HepG2 (cell line): Measurements from ENCODE around the gene TPRN. TPM values are rescaled to one million over a fixed set of nuclear protein-coding genes. Genes with fewer than 3 reads are reported as not detected.

Experiments used
- AHR ChIP-seq: IDR thresholded peaks from 2 replicates; pipeline ENCODE4 v1.6.1; 2018; ENCODE audit warnings: missing genetic modification reagents, missing compliant biosample characterization
- ATAD3A ChIP-seq: sonication (generic); formaldehyde crosslinking; IDR thresholded peaks from 2 replicates; pipeline ENCODE4 v1.4.0; 2020; ENCODE audit warnings: missing genetic modification reagents
- ATF2 ChIP-seq: sonication (generic); formaldehyde crosslinking; IDR thresholded peaks from 2 replicates; pipeline ENCODE4 v1.4.0; 2020; ENCODE audit warnings: missing genetic modification reagents
- FOXK1 ChIP-seq: sonication (generic); formaldehyde crosslinking; IDR thresholded peaks from 2 replicates; pipeline ENCODE4 v1.4.0; 2020; ENCODE audit warnings: low read depth, missing genetic modification reagents, borderline replicate concordance
- HOXA5 ChIP-seq: sonication (generic); formaldehyde crosslinking; IDR thresholded peaks from 2 replicates; pipeline ENCODE4 v1.4.0; 2020; ENCODE audit warnings: missing genetic modification reagents
- ISX ChIP-seq: sonication (generic); formaldehyde crosslinking; conservative IDR thresholded peaks from 2 replicates; pipeline ENCODE4 v1.5.0; 2020; ENCODE audit warnings: missing genetic modification reagents
- PAF1 ChIP-seq: IDR thresholded peaks from 2 replicates; pipeline ENCODE4 v1.6.1; 2016; ENCODE audit warnings: missing genetic modification reagents, missing compliant biosample characterization
- SMAD3 ChIP-seq: sonication (generic); formaldehyde crosslinking; IDR thresholded peaks from 2 replicates; pipeline ENCODE4 v1.4.0; 2020; ENCODE audit warnings: missing genetic modification reagents
- TFDP2 ChIP-seq: sonication (generic); formaldehyde crosslinking; IDR thresholded peaks from 2 replicates; pipeline ENCODE4 v1.4.0; 2020; ENCODE audit warnings: missing genetic modification reagents
- ZIK1 ChIP-seq: sonication (generic); formaldehyde crosslinking; IDR thresholded peaks from 2 replicates; pipeline ENCODE4 v1.5.0; 2020; ENCODE audit warnings: mild to moderate bottlenecking, low read depth, missing genetic modification reagents, borderline replicate concordance
- ZNF235 ChIP-seq: sonication (generic); formaldehyde crosslinking; IDR thresholded peaks from 2 replicates; pipeline ENCODE4 v1.8.1; 2023; ENCODE audit warnings: mild to moderate bottlenecking, missing genetic modification reagents, borderline replicate concordance
- ZNF772 ChIP-seq: sonication (generic); formaldehyde crosslinking; IDR thresholded peaks from 2 replicates; pipeline ENCODE4 v1.5.0; 2020; ENCODE audit warnings: mild to moderate bottlenecking, missing genetic modification reagents
- ZNF792 ChIP-seq: IDR thresholded peaks from 2 replicates; pipeline ENCODE4 v1.6.1; 2016
- ZSCAN9 ChIP-seq: IDR thresholded peaks from 2 replicates; pipeline ENCODE4 v1.6.1; 2016; ENCODE audit warnings: borderline replicate concordance
- polyA plus RNA-seq, 8 experiments: library from polyadenylated mRNA; depleted of rRNA in 3 of 8; stranded (reverse) in 7 of 8; unstranded in 1 of 8; fragments of >200 nt; fragmentation: Illumina TruSeq in 4 of 8; extraction: Trizol in 4 of 8; gene quantifications; 2 replicates each; pipeline versions ENCODE4 v1.2.1 to v1.2.3, GENCODE V29; 2011 to 2016; ENCODE audit warnings: low read depth in 4 of 8, missing spikeins in 1 of 8, mixed read lengths in 1 of 8; ENCODE audit not compliant: insufficient read depth in 1 of 8
- total RNA-seq, 5 experiments: library from RNA; depleted of rRNA; stranded (reverse); fragments of >200 nt; fragmentation: Illumina TruSeq; extraction: Trizol; gene quantifications; 2 replicates each; pipeline ENCODE4 v1.2.3, GENCODE V29; 2016; ENCODE audit warnings: low read depth in 1 of 5
- TF ChIP-seq, protein P1 (sequence below): sonication (generic); formaldehyde crosslinking; IDR thresholded peaks from 2 replicates; pipeline ENCODE4 v1.5.1; 2020; ENCODE audit warnings: mild to moderate bottlenecking, missing genetic modification reagents, moderate library complexity

TPRN gene
- total and polyA plus RNA-seq, 2 of the 13 experiments (the other 11 are each of a cell fraction or from before 2014, with no cell fraction given), result 10.1 to 19.2 TPM

DNA sequence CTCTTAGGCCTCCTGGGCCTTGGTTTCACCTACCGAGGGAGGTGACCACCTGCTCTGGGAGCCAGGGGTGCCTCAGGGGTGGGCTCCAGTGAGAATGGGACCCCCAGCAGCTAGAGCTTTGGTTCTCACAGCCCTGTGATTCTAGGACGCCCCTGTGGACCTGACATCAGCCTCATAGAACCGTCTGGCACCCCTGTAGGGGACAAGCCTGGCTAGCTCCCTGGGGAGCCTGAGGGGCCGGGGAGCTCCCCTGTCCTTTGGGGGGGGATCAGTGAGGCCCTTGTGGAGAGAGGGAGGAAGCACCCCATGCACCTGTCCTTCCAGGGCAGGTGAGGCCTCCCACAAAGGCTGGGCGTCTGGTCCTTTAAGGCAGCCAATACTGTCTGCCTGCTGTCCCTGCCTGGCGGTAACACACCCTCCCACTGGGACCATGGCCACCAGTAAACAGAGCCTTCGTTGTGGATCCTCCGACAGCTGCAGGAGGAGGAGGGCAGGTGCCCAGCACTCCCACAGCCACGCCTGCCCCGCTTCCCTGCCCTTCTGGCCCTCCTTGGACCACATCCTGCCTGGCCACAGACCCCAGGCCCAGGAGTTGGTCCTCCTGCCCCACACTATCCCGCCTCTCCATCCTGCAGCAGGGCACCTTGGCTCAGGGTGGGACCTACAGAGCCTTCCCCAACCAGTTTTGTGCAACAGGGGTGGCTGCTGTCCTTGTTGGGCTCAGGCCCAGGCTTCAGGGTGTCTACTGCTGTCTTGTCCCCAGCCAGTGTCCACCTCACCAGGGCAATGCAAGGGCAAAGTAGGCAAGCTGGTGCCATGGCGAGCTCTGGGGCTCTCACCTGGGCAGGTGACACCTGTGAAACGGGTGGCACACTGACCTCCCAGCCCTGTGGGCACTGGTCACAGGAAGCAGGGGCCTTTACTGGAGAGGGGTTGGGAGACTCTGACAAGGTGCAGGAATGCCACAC, 37.5 kb upstream of the TPRN start (continued):
- TF ChIP-seq, protein P1, sequence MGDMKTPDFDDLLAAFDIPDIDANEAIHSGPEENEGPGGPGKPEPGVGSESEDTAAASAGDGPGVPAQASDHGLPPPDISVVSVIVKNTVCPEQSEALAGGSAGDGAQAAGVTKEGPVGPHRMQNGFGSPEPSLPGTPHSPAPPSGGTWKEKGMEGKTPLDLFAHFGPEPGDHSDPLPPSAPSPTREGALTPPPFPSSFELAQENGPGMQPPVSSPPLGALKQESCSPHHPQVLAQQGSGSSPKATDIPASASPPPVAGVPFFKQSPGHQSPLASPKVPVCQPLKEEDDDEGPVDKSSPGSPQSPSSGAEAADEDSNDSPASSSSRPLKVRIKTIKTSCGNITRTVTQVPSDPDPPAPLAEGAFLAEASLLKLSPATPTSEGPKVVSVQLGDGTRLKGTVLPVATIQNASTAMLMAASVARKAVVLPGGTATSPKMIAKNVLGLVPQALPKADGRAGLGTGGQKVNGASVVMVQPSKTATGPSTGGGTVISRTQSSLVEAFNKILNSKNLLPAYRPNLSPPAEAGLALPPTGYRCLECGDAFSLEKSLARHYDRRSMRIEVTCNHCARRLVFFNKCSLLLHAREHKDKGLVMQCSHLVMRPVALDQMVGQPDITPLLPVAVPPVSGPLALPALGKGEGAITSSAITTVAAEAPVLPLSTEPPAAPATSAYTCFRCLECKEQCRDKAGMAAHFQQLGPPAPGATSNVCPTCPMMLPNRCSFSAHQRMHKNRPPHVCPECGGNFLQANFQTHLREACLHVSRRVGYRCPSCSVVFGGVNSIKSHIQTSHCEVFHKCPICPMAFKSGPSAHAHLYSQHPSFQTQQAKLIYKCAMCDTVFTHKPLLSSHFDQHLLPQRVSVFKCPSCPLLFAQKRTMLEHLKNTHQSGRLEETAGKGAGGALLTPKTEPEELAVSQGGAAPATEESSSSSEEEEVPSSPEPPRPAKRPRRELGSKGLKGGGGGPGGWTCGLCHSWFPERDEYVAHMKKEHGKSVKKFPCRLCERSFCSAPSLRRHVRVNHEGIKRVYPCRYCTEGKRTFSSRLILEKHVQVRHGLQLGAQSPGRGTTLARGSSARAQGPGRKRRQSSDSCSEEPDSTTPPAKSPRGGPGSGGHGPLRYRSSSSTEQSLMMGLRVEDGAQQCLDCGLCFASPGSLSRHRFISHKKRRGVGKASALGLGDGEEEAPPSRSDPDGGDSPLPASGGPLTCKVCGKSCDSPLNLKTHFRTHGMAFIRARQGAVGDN (CRISPR knock-in tag), result peak; percentile 44; the same call in 1 of the 2 replicates
- TF ChIP-seq ZSCAN9 (CRISPR knock-in tag) (no peak; the same call in 1 of the 2 replicates), ISX (CRISPR knock-in tag) (no peak), FOXK1 (no peak), ATF2 (CRISPR knock-in tag) (no peak), ZIK1 (CRISPR knock-in tag) (no peak), SMAD3 (CRISPR knock-in tag) (no peak), ZNF792 (CRISPR knock-in tag) (no peak), ATAD3A (CRISPR knock-in tag) (no peak), ZNF772 (CRISPR knock-in tag) (no peak), PAF1 (no peak), AHR (0 out of 2 replicates have a peak, but pooled peaks have one; percentile 35), ZNF235 (CRISPR knock-in tag) (no peak), HOXA5 (CRISPR knock-in tag) (no peak), TFDP2 (CRISPR knock-in tag) (no peak)
